ENCODE measurements around the gene RHBDD2. TPM values are rescaled to one million over a fixed set of nuclear protein-coding genes. Genes with fewer than 3 reads are reported as not detected.

The RHBDD2 gene
- total RNA-seq, 2 experiments from 2014 or later, result 21.7 to 23.1 TPM

GRCh38 chr7:75884476-75884875, 5.6 kb downstream of the RHBDD2 start:
- H3K36me3 Mint-ChIP-seq (ENCODE audit: low read depth), result peaks cover 51% of the 10 kb centered on the region
- ATAC-seq, result no peak
- TF ChIP-seq CTCF (IDR thresholded peaks at IDR 0.05), result no peak
- H3K27ac Mint-ChIP-seq, result no peak overlapping the region
- H3K9me3 Mint-ChIP-seq, result no peaks in the 10 kb centered on the region
- peaks cover 20% of the 10 kb centered on the region for H3K4me1 Mint-ChIP-seq (ENCODE audit: low read depth)
- CTCF ChIA-PET, result no interaction called here
- DNase-seq, result no peak
- intact Hi-C loops (cut with micrococcal nuclease), result no loop called here
- H3K27me3 Mint-ChIP-seq, result no peaks in the 10 kb centered on the region
- H3K4me3 Mint-ChIP-seq, result no peak overlapping the region
- POLR2A ChIA-PET, result interaction anchor here (2.1 kb wide), 1 partner anchor 8 kb away, joined by 7 read pairs; no protein-coding TSS in a partner anchor

- Mint-ChIP-seq H3K4me3 (no peak overlapping the region), H3K9me3 (no peaks in the 10 kb centered on the region), H3K4me1 (ENCODE audit: low read depth) (peaks cover 22% of the 10 kb centered on the region), H3K36me3 (ENCODE audit: low read depth) (peaks cover 51% of the 10 kb centered on the region), H3K27ac (no peak overlapping the region), H3K27me3 (no peaks in the 10 kb centered on the region)
- no peak for ATAC-seq
- CTCF ChIA-PET, result interaction anchor here (1.2 kb wide), 1 partner anchor 135 kb away, joined by 3 read pairs; no protein-coding TSS in a partner anchor
- TF ChIP-seq CTCF (IDR thresholded peaks at IDR 0.05), result no peak
- DNase-seq, result no peak
- POLR2A ChIA-PET, result interaction anchor here (0.6 to 2.1 kb wide), 3 partner anchors 9 to 53 kb away, joined by 3 to 7 read pairs (median 4); no protein-coding TSS in a partner anchor
- intact Hi-C loops (cut with micrococcal nuclease), result no loop called here
Observed at GRCh38 chr7:75885036-75885435, 6.2 kb downstream of the RHBDD2 start.

GRCh38 chr7:75887669-75888369, 9.0 kb downstream of the RHBDD2 start:
- POLR2A ChIA-PET, result interaction anchor here (1.6 kb wide), 1 partner anchor 9 kb away, joined by 4 read pairs; the partner anchor contains the start of gene RHBDD2
- ATAC-seq (no peak), DNase-seq (no peak)
- peaks cover 7% of the 10 kb centered on the region for H3K4me1 Mint-ChIP-seq (ENCODE audit: low read depth)
- H3K36me3 Mint-ChIP-seq (ENCODE audit: low read depth), result peaks cover 34% of the 10 kb centered on the region
- TF ChIP-seq CTCF (IDR thresholded peaks at IDR 0.05), result no peak
- no peak overlapping the region for H3K4me3 Mint-ChIP-seq
- no peak overlapping the region for H3K27ac Mint-ChIP-seq
- CTCF ChIA-PET, result no interaction called here
- no peaks in the 10 kb centered on the region for H3K27me3 Mint-ChIP-seq
- intact Hi-C loops (cut with micrococcal nuclease), result no loop called here
- no peaks in the 10 kb centered on the region for H3K9me3 Mint-ChIP-seq

GRCh38 chr7:75888464-75889222, 9.8 kb downstream of the RHBDD2 start:
- Mint-ChIP-seq H3K27ac (no peak overlapping the region), H3K27me3 (no peaks in the 10 kb centered on the region), H3K36me3 (ENCODE audit: low read depth) (peaks cover 30% of the 10 kb centered on the region), H3K4me1 (ENCODE audit: low read depth) (peaks cover 7% of the 10 kb centered on the region), H3K9me3 (no peaks in the 10 kb centered on the region), H3K4me3 (no peak overlapping the region)
- CTCF ChIA-PET, result no interaction called here
- POLR2A ChIA-PET, result interaction anchor here (0.8 to 1.6 kb wide), 3 partner anchors 10 to 27 kb away, joined by 3 to 4 read pairs (median 3); partner anchors contain the start of genes POR and RHBDD2
- no peak for TF ChIP-seq CTCF (IDR thresholded peaks at IDR 0.05)
- intact Hi-C loops (cut with micrococcal nuclease), result no loop called here
- ATAC-seq, result no peak
- no peak for DNase-seq
